Globus pallidus (tissue), 1 donor: ENCODE results near the gene ADAMTS12.

ENCODE experiments used
- DNase-seq: peaks from one replicate; pipeline ENCODE4 v3.0.0-alpha.2; 2015; ENCODE audit warnings: low spot score

ADAMTS12 gene

DNA sequence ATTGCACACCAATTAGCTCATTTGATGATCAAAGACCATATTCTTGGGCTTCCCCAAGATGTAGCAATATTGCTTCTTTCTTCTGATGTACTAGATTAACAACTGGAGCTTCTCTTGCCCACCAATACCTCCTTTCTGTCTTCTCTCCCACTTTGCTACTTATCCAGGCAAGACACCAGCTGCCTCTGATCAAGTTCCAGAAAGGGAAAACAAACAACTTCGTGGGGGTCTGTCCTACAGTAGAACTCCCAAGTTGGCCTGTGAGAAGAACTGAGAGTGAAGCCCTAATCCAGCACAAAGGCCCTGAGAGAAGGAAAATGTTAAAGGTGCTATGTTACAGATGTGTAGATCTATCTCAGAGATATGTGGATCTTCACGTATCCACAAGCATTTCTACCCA, 44.9 kb downstream of the ADAMTS12 start:
- no peak for DNase-seq

DNA sequence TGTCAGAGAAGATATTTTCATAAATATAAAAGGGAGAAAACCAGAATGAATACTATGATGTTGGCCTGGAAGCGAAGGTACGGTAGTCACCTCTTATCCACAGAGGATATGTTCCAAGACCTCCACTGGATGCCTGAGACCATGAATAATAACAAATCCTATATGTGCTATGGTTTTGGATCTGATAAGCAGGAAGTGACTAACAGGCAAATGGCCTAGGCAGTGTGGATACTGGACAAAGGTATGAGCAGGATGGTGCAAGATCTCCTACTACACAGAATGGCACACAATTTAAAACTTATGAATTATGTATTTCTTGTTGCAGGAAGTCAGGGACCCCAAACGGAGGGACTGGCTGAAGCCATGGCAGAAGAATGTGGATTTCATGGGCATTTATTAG, 48.2 kb downstream of the ADAMTS12 start:
- no peak for DNase-seq

DNA sequence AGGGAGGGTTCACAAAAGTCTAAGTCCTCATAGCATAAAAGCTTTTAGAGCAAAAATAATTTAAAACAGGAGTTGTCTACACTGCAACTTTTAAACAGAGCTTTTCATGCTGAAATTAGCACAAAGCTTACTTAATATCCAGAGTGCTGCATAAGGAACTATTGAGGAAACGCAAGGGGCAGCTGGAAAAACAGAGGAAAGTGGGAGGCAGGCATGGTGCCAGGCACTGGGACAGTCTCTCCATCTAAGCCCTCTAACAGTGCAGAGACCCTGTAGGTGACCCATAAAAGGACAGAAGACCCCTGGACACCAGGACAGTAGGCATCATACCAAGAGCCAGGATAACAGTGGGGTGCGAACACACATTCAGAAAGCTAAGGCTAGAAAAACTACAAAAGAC, 49.3 kb downstream of the ADAMTS12 start:
- no peak for DNase-seq

DNA sequence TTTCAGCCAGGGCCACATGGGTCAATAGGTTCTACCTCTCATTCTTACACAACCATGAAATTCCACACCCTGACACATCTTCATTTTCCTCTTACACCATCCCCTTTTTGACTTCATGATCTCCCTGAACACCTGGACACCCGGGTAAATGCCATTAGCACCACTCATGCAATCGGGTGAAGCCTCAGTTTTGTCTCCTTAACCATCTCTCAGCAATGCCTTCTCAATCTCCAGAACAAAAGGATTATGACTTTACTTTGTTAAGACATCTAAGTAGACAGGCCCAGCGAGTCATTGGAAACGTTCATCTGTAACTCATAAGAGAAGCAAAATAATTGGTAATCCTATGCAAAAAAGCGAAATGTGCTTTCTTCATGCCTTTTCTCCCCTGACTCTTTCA, 49.9 kb downstream of the ADAMTS12 start:
- no peak for DNase-seq

DNA sequence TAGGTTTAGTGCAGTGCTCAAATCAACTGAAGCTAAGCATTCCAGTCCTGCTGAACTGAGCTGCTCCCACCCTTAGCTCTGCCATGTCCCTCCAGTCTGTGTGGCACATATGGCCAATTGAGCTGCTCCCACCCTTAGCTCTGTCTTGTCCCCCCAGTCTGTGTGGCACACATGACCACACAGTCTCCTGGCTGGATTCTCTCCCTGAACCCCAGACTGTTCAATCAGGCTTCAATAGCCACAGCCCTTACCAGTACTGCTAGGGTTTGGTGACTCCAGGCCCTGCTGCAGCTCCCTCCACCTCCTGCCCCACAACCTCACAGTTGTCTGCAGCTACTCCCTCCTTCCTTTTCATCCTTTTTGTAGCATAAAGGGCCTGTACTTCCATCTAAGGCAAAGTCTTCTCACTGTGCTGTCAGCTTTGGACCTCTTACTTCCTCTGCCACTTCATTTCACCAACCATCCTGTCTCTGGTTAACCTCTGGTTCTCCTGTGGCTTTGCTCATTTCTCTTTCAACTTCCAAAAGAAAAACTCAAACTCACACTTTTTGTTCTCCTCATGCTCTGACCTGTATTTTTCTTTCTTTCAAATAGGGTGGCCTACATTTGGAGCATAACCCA, 50.8 kb downstream of the ADAMTS12 start:
- DNase-seq = no peak

DNA sequence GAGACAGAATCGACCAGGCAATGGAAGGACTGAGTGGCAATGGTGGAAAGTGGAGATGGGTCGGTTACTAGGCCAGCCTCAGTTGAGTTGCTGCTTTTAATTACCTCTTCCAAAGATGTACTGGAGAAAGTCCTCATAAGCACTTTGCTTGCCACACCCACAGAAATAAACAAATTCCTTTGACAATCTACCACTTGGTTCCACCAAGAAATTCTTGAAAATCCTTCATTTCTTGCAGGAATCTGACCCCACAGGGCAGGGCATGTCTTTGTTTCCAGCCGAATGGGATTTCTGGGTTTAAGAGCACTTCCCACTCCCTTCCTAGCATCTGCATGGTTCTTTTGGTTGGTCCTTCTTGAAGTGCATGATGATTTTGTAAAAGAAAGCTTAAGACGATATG, 54.5 kb downstream of the ADAMTS12 start:
- no peak for DNase-seq

DNA sequence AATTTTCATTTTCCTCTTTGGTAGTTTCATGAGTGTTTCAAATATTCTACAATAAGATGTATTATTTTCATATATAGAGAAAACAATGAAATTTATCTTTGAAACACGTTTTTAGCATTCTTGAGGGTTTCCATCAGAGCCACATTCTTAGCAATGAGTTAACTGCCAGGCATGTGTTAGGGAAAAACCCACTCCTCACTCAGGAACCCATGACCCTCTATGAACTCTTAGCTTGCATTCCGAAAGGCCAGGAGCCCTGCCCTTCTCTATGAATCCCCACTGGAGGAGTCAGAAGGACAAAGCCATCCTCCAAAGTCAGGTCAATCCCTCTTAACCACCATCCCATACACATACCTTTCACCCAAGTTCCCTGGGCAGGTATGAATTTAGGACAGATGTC, 57.5 kb downstream of the ADAMTS12 start:
- no peak for DNase-seq

DNA sequence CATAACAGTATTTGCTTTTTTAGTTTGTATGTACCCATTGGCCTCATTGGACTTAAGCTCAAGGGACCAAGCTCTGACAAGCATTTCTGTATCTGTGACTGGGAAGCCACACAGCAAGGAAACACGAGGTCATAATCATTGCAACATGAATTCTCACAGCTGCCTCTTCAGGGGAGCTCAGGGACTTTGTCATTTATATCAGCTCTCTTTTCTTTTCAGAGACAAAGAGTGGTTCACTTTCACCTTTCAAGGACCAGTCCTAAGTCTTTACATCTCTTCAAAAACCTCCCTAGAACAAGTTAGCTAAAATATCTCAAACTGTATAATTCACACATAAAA, 58.6 kb downstream of the ADAMTS12 start:
- no peak for DNase-seq

DNA sequence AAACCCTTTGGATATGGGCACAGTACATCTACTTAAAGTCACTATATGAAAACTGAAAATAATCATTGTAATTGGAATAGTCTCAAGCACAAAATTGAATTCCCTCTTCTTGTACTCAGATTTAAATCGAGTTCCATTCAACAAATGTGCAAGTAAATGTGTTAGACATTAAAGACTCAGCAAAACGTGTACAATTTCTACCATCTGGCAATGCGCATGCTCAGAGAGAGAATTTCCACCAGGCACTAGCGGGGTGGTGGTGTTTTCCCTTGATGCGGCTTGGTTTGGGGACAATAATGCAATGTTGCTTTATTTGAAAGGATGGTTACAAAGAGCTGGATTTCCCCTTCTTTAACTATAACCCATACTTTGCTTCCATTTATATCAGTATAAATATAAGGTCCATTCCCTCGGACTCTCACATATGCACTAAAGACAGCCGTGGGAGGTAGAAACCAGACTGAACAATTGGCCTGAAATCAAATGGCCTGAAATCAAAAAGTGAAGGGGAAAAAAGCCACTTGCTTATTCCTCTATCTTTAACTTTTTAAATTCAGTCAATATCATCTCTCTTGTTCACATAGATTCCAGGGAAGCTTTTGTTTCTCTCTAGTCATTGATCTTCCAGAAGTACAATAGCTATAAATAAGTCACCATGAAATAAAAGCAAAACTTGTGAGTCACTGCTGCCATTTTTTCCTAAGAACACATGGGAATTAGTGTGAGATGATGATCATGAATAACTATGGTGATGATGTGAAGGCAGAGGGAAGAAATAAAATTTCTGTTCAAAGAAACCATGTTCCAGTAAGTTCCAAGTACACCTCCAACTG, 59.2 kb downstream of the ADAMTS12 start:
- no peak for DNase-seq

DNA sequence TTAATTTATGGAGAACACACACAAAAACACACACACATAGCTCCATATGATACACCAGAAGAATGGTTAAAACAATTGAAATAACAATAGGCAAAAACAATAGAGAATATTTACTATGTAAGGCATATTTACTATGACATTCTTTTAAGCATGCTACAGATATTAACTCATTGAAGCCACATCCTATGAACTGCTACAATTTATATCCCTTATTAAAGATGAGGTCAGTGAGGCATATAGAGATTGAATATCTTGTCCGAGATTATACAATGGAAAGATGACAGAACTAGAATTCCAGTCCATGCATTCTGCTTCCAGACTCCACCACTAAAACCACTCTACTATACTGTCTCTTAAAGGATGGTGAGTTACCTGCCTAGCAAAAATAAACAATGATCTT, 60.7 kb downstream of the ADAMTS12 start:
- DNase-seq = no peak

DNA sequence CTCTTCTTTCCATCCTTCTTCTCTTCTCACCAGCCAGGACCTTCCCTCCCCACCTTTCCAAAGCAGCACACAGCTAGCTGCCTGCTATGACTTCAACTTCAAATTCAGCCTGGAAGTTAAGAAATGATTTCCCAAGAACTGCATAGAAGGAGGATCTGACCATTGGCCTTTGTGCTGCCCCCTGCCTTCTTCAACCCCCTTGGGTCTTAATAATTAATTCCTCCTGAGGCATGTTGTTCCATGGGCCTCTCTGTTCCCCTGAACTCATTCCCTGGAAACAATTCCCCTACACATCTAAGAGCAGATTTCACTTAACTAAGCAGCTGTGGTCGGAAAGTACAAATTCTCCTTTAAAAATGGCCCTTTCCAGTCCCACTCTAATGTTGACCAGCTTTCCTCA, 62.4 kb downstream of the ADAMTS12 start:
- no peak for DNase-seq

DNA sequence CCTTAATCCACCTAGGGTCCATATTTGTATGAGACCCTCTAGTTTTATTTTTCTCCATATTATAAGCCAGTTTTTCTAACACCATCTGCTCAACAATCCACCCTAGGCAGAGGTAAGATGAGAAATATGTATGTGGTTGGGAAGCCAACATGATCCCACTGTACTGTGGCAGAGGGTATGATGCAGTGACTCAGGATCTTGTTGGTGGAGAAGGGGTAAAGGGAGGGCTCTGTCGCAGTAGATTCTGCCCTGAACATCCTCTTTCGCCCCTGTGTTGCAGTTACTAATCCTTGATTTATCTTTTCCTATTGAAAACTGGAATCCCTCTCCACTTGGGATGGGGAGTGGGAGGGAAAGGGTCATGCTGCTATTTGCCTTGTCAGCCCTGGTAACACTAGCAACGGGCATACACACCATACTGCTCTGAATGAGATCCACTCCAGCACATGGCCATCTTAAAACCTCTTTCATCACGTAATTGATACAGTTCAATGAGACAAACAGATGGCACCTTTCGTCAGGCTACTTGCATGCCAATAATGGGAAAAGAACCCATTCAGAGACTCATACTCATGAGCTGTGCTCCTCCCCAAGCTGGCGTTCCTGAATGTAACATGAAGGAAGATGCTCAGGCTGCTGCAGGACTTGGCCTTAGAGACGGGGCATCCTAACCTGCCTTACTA, 63.0 kb downstream of the ADAMTS12 start:
- DNase-seq = no peak

DNA sequence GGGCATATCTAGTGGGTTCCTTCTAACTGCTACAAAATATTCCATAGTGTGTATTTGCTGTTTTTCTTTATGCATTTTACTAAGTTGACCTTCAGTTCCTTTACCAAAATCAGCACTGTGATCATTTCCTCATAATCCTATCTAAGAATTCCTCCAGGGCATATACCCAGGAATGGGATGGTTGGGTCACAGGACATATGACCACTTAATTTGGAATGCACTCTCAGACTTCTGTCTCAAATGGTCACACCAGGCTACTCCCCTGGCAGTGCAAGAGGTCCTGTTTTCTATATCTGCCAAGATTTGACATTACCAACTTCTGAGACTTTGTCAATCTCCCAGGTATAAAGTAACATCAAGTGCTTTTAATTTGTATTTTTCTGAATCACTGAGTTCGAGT, 63.9 kb downstream of the ADAMTS12 start:
- DNase-seq = no peak

DNA sequence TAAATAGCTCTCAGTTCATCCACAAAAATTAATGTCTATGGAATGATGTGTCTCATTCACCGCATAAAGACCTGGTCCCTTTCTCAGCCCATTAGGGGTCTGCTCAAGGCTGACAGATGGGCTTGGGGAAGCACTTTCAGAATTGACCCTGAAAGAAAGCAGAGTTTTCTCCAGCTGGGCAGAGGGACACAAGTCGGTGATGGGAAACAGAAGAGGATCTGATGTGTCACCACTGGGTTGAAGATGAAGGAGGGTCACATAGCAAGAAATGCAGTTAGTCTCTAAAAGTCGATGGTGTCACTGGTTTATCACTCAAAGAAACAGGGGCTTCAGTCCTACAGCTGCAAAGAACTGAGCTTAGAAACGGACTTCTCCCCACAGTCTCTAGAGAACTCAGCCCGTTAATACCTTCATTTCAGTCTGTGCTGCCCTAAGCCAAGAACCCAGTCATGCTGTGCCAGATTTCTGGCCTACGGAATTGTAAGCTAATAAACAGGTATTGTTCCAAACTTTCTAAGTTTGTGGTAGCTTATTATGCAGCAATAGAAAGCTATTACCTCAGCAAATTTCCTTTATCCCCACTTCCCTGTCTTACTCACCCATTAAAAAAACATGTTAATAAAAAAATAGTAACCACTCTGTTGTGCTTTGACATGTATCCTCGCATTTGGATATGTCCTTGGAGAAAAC, 64.6 kb downstream of the ADAMTS12 start:
- no peak for DNase-seq

DNA sequence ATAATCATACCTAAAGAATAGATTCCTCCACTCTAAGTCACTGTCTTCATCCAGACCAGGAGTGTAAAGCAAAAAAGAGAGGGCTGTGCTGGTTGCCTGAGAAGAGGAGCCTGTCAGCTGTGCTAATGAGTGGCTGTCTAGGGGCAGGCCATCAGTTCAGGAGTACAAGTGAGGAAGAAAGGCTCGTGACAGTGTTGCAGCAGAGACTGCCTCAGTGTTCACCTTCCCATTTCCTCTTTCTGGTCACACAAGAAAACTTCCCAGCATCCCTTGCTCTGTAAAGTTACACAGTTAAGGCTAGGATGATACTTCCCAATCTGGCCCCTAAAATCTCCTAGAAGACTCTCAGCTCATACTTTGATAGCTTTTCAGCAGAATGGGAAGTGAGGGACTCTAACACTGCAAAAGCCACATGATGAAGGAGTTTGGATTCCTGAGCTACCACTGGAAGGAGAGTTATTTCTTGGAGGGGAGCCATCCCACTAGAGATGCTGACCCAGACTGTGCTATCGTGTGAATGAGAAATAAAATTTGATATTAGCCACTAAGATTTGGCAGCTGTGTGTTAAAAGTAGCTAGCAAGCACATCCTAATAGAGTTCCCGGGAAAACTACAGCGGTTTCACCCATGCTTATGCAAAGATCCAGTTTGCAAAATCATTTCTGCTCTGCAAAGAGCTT, 67.1 kb downstream of the ADAMTS12 start:
- peak; percentile 53 for DNase-seq

DNA sequence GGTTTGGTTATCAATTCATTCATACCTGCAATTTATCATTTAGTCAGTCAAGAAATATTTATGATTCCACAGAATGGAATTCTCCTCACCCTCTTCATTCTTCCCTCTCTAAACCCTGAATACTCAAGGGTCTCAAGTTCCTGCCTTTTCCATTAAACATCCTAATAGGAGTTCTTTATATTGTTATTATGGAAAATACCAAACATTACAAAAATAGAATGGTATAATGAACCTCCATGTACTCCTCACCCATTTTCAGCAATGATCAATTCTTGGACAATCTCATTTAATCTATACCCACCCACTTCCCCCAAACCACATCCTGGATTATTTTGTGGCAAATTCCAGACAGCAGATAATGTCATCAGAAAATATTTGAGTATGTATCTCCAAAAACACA, 74.5 kb downstream of the ADAMTS12 start:
- DNase-seq = no peak

DNA sequence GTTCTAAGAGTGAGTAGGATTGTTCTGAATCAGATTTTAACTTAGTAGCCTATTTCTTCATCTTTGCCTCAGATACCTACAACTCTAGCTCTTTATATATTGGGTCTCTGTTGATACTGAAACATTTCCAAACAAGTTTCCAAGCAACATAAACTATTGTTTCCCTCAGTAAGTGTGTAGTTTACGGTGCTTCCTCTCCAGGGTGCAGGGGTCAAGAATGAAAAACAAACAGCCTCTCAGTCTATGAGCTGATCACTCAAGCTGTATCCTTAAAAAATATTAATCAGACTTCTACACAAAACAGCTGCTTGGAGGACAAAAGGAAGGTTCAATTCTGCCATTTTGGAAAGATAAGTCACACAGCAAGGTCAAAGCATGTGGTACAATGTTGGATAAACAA, 75.0 kb downstream of the ADAMTS12 start:
- DNase-seq = no peak

DNA sequence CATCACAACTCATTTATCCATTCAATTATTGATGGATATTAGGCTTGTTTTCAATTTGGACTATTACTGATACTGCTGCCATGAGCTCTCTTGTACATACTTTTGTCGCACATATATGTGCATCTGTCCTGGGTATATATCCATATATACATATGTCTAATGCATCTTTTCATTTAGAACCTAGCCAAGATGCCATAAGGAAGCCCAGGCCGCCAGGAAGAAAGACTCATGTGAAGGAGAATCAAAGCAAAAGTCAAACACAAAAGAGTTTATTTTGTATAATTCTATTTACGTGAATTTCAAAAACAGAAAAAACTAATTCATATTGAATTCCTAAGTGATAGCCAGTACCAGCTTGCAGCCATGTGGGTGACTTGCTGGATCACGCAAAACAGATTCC, 79.0 kb downstream of the ADAMTS12 start:
- DNase-seq = no peak

DNA sequence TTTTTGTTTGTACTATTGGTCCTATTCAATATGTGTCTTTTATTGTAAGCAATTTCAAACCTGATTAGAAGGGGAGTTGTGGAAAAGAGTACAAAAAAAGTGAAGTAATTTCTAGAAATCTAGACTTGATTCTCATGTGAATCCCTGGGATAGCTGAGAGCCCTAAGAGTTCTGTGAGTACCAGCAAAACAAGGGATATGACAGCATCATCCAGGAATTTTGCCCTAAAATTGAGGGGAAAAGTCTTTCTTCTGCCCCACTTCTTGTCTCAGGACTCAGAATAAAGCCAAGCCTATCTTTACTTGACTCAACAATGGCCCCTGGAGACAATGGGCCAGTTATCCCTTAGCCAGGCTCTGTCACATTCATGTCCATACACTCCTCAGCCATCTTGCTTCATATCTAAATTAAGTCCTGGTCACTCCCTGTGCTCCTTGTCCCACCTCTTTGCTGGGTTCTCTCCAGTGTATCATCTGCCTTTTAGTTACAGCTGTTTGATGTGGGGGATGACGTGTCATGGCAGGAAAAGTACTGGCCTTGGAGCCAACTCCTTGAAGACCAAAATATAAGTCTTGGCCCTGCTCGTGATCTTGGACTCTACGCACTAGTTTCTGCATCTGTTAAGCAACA, 81.2 kb downstream of the ADAMTS12 start:
- DNase-seq = no peak

DNA sequence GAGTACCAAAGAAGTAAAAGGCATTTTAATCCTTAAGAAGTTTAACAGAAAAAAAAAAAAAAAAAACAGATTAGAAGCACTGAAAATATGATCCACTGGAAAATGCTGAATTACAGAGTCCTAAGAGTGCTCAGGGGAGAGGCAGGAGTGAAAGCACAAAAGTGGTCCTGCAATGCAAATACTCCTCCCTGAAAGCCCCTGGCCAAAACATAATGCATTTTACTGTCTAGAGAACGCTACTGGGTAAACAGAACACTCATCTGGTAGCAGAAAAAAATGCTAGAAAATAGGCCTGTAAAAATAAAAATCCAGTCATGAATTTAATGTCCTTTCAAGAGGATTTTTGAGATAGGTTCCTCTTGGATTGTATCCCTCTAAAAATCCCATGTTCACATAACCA, 81.9 kb downstream of the ADAMTS12 start:
- no peak for DNase-seq

DNA sequence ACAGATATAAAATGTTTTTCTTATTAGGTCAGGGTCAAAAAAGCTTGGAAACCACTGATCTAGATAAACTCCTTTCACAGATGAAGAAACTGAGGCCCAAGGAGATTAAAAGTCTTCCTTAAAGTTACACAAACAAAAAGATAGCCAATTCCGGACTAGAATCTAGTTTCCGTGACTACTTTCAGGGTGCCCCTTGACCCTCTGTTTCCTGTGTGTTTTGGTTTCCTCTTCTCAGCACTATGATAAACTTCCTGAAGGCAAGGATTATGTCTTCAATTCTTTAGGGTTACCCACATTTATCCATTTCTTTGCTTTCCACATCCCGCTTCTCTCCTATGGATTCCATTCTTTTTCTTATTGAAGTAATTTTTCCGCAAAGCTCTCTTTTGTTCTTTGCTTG, 83.1 kb downstream of the ADAMTS12 start:
- no peak for DNase-seq

DNA sequence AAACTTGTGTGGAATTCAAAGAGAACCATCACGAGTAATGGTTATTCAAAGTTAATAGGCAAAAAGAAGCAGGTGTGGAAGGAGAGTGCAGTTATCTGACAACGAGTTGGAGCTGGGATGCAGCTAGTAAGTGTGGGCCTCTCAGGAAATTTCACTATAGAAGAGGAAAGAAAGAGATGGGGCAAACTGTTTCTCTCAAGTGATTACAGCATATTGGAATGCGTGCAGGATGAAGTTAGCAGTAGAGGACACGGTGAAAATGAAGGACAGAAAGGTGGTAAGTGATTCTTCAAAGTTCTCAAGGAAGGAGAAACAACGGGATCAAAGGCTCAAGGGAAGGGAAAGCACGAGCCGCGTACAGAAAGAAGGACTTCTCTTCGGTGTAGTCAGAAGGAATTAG, 84.0 kb downstream of the ADAMTS12 start:
- DNase-seq = no peak
